Retinal pigment epithelial cell (primary cell): Measurements from ENCODE around the gene OR9G1.
"Not testable (repeated sequence)": the region's sequence is repeated elsewhere in the genome, so short reads cannot be mapped to it uniquely, and the experiment has no call there.

Experiments
- DNase-seq: peaks from one replicate; pipeline ENCODE4 v3.0.0-alpha.2; 2010; ENCODE audit warnings: low read depth
- H3K4me3 ChIP-seq: 2 replicates; pipeline ENCODE4 v1.5.1; 2011; ENCODE audit warnings: mild to moderate bottlenecking, low read length, control low read depth, moderate library complexity
- TF ChIP-seq, protein P1 (sequence below): conservative IDR thresholded peaks from 2 replicates; pipeline ENCODE4 v1.5.1; 2011; ENCODE audit warnings: low read depth, low read length, control low read depth, inconsistent platforms

Gene OR9G1, protein sequence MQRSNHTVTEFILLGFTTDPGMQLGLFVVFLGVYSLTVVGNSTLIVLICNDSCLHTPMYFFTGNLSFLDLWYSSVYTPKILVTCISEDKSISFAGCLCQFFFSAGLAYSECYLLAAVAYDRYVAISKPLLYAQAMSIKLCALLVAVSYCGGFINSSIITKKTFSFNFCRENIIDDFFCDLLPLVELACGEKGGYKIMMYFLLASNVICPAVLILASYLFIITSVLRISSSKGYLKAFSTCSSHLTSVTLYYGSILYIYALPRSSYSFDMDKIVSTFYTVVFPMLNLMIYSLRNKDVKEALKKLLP

DNA sequence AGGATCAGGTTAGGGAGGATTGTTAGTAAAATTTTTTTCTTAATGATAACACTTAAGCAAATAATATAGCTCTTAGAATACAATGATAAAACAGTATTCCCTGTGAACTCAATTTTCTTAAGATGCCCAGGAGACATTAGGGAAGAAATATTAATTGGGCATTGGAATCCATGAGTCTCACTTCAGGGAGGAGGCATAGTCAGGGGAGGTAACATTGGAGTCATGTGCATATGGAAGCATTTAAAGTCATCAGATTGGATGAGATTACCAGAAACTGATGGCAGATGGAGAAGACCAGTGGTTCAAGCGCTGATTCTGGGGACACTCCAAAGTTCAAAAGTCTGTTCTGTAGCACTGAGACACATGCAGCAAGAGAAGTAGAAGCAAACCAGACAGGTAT is at the start of gene OR9G1:
OR9G1 (plus strand) TSS at position 301 of the 400 bp plus-strand sequence. CDS start 1,293 bp downstream, outside the sequence.
- DNase-seq = no peak
- TF ChIP-seq, protein P1, sequence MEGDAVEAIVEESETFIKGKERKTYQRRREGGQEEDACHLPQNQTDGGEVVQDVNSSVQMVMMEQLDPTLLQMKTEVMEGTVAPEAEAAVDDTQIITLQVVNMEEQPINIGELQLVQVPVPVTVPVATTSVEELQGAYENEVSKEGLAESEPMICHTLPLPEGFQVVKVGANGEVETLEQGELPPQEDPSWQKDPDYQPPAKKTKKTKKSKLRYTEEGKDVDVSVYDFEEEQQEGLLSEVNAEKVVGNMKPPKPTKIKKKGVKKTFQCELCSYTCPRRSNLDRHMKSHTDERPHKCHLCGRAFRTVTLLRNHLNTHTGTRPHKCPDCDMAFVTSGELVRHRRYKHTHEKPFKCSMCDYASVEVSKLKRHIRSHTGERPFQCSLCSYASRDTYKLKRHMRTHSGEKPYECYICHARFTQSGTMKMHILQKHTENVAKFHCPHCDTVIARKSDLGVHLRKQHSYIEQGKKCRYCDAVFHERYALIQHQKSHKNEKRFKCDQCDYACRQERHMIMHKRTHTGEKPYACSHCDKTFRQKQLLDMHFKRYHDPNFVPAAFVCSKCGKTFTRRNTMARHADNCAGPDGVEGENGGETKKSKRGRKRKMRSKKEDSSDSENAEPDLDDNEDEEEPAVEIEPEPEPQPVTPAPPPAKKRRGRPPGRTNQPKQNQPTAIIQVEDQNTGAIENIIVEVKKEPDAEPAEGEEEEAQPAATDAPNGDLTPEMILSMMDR = no peak
- no peak within 1 kb of the TSS for H3K4me3 ChIP-seq

DNA sequence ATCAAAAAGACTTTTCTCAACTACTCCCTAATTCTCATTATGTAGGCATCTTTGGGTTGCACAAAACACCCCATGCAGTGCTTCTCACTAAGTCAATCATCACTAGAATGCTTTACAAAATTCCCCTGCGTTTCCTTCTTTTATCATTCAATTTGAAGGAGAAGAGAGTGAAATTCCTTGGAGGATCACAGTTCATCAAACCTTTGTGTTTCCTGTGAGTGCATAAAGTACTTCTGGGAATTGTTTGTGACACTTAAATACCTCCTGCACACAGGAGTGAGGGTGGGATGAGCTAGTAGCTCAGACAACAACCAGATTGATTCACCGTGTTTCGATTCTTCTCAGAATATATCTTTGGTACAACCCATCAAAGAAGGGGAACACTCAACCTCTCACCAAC is 39.1 kb upstream of the OR9G1 start:
- no peak overlapping the region for H3K4me3 ChIP-seq
- DNase-seq = no peak
- TF ChIP-seq, protein P1 = no peak

DNA sequence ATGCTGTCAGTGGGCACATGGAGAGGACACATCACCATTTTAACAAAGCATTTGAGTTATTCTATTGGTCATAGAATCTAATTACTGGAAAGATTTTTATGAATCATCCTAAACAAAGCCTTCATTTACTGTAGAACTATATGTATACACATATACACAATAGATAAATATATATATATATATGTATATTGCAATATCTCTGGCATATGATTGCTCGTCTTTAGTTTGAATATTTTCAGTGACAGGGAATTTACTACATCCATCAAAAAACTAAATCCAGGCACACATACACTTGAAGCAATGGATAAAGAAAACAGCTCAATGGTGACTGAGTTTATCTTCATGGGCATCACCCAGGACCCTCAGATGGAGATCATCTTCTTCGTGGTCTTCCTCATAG is 35.5 kb upstream of the OR9G1 start, which contains the start of gene OR5AR1:
OR5AR1 (plus strand) TSS at position 301 of the 400 bp plus-strand sequence; CDS start at position 301, 0 bp downstream.
- TF ChIP-seq, protein P1 = no peak
- H3K4me3 ChIP-seq = no peak within 1 kb of the TSS
- DNase-seq = no peak

DNA sequence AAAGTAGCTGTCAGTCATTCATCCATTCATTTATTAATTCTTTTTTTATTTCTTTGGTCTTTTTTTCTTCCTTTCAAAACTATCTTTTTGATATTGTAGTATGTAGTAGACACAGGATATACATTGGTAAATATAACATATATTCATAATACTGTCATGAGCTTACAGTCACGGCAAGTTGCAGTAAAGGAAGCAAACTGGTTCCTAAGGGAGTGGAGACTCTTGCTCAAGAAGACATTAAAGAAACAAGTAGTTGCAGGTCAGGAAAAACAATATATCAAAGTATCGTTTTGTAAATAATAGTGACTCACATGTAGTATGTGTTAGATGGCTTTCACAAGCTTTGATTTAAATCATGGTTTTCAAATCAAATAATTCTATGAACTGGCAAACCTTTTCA is 27.9 kb upstream of the OR9G1 start:
- H3K4me3 ChIP-seq = no peak overlapping the region
- no peak for DNase-seq
- TF ChIP-seq, protein P1 = no peak

DNA sequence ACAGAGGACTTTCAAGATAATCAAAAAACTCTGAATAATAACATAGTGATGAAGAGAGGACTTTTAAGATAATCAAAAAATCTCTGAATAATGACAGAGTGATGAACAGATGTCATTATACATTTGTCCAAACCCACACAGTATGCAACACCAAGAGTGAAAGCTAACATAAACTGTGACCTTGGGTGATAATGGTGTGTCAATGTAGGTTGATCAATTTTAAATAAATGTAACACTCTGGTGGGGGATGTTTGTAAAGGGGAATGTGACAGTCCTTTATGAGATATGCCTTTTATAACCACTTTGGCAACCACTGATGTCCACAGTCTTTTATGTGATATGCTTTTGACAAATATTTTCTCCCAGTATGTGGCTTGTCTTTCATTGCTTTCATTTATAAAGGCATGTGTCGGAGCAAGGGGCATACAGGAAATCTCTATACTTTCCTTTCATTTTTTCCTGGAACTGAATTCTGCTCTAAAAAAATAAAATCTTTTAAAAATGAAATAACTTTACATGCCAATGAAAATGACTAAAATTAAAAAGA is 10.3 kb upstream of the OR9G1 start:
- TF ChIP-seq, protein P1 = no peak
- DNase-seq = no peak
- no peak overlapping the region for H3K4me3 ChIP-seq

DNA sequence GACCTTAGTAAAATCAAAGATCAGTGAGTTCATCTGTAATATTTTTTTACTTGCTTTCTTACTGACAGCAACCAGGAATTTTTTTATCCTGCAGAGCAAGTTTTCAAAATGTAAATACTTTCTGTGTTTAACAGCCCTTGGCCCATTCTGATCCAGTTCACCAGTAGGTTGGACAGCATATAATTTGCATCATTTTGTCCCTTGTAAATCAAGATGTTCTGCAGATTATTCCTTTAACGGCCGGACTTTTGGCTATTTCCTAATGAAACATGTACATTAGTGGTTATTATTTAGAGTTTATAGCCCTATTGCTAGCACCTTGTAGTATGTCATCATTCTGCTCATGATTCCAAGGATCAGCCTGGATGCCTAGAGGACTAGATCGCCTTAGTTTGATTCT is 7.7 kb upstream of the OR9G1 start:
- not testable (repeated sequence) for DNase-seq

DNA sequence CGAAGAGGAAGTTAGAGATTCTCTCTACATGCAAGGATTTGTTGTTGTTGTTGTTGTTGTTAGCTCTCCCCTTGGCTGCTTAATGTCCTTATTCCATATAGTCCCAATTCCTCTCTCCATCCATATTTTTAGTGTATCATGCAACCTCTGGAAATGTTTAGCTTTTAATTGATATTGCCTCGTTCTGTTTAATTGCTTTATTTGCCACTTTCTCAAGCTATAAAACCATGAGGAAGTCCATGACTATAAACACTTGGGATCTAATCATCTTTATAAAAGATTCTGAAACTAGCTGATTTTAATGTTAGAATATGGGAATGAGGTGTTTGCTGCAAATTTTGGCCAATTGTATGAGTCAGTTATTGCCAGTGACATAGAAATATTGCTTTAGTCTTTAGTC is 5.5 kb upstream of the OR9G1 start:
- DNase-seq = no peak
- H3K4me3 ChIP-seq = no peak overlapping the region
- TF ChIP-seq, protein P1 = no peak

More for the DNA sequence above, 7.7 kb upstream of the OR9G1 start:
- not testable (repeated sequence) for H3K4me3 ChIP-seq
